ENCODE measurements around the gene ATP1A4.

The ATP1A4 gene

DNA sequence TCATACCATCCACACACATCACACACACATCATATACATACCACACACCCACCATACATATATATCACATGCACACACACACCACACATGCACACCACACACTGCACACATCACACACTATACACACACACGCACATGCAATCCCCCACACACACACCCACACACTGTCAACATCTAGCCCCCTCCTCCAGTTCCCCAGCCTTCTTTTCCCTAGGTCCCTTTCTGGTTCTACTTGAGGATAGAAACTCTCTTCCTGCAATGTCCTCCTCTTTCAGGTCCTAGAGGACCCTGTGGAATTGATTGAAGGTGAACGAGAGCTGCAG lies 43.3 kb downstream of the ATP1A4 start:
- Histone ChIP-seq H3K79me2 (ENCODE audit: insufficient read depth, low read length) (no peaks in the 10 kb centered on the region), H3K9ac (ENCODE audit: low read depth, low read length) (no peak overlapping the region), H3K27ac (ENCODE audit: low read length) (no peak overlapping the region), H3K9me3 (ENCODE audit: insufficient read depth, low read length, severe bottlenecking) (no peaks in the 10 kb centered on the region), H3K36me3 (ENCODE audit: insufficient read depth, low read length) (no peaks in the 10 kb centered on the region), H3K4me3 (ENCODE audit: low read depth in 1 of 2, low read length in 2 of 2) (no peak overlapping the region), H3K4me2 (ENCODE audit: insufficient read depth, low read length) (no peak overlapping the region), H4K20me1 (ENCODE audit: insufficient read depth, low read length) (no peaks in the 10 kb centered on the region), H2AFZ (ENCODE audit: low read depth, low read length) (no peak overlapping the region), H3K27me3 (ENCODE audit: insufficient read depth, low read length, poor library complexity) (peaks cover 3% of the 10 kb centered on the region), H3K4me1 (ENCODE audit: insufficient read depth, low read length) (no peaks in the 10 kb centered on the region)
- DNase-seq = no peak
- ATAC-seq (ENCODE audit: insufficient read depth, low read depth) = no peak
- TF ChIP-seq, protein P1, sequence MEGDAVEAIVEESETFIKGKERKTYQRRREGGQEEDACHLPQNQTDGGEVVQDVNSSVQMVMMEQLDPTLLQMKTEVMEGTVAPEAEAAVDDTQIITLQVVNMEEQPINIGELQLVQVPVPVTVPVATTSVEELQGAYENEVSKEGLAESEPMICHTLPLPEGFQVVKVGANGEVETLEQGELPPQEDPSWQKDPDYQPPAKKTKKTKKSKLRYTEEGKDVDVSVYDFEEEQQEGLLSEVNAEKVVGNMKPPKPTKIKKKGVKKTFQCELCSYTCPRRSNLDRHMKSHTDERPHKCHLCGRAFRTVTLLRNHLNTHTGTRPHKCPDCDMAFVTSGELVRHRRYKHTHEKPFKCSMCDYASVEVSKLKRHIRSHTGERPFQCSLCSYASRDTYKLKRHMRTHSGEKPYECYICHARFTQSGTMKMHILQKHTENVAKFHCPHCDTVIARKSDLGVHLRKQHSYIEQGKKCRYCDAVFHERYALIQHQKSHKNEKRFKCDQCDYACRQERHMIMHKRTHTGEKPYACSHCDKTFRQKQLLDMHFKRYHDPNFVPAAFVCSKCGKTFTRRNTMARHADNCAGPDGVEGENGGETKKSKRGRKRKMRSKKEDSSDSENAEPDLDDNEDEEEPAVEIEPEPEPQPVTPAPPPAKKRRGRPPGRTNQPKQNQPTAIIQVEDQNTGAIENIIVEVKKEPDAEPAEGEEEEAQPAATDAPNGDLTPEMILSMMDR (IDR thresholded peaks at IDR 0.05; ENCODE audit: borderline replicate concordance, extremely low read depth, low read length, poor library complexity, severe bottlenecking) = no peak
- no peak for TF ChIP-seq EZH2 (IDR thresholded peaks at IDR 0.05; ENCODE audit: borderline replicate concordance, low read depth, low read length, severe bottlenecking)

DNA sequence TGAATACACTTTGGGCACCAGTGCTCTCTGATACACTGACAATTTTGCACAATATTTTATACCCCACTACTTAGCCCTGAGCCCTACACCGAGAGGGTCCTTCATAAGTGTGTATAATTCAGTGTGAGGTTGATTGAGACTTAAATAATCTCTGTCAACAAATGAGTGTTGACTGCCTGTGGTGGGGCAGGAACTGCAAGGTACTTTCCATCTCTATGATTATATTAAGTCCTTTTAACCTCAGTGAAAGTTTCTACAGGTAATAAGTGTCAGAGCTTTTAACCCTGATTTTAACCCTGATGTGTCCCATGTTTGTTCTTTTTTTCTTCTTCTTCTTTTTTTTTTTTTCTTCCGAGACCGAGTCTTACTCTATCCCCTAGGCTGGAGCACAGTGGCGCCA lies 44.7 kb downstream of the ATP1A4 start:
- H3K9ac ChIP-seq (ENCODE audit: low read depth, low read length) = no peak overlapping the region
- no peak overlapping the region for H3K27ac ChIP-seq (ENCODE audit: low read length)
- H3K4me3 ChIP-seq (ENCODE audit: low read depth in 1 of 2, low read length in 2 of 2) = no peak overlapping the region
- H3K79me2 ChIP-seq (ENCODE audit: insufficient read depth, low read length) = no peaks in the 10 kb centered on the region
- no peak for DNase-seq
- H4K20me1 ChIP-seq (ENCODE audit: insufficient read depth, low read length) = no peaks in the 10 kb centered on the region
- TF ChIP-seq EZH2 (IDR thresholded peaks at IDR 0.05; ENCODE audit: borderline replicate concordance, low read depth, low read length, severe bottlenecking) = no peak
- TF ChIP-seq, protein P1 (IDR thresholded peaks at IDR 0.05; ENCODE audit: borderline replicate concordance, extremely low read depth, low read length, poor library complexity, severe bottlenecking) = no peak
- no peaks in the 10 kb centered on the region for H3K4me1 ChIP-seq (ENCODE audit: insufficient read depth, low read length)
- no peaks in the 10 kb centered on the region for H3K36me3 ChIP-seq (ENCODE audit: insufficient read depth, low read length)
- ATAC-seq (ENCODE audit: insufficient read depth, low read depth) = no peak
- no peak overlapping the region for H3K4me2 ChIP-seq (ENCODE audit: insufficient read depth, low read length)
- no peaks in the 10 kb centered on the region for H3K9me3 ChIP-seq (ENCODE audit: insufficient read depth, low read length, severe bottlenecking)
- peaks cover 3% of the 10 kb centered on the region for H3K27me3 ChIP-seq (ENCODE audit: insufficient read depth, low read length, poor library complexity)
- no peak overlapping the region for H2AFZ ChIP-seq (ENCODE audit: low read depth, low read length)

DNA sequence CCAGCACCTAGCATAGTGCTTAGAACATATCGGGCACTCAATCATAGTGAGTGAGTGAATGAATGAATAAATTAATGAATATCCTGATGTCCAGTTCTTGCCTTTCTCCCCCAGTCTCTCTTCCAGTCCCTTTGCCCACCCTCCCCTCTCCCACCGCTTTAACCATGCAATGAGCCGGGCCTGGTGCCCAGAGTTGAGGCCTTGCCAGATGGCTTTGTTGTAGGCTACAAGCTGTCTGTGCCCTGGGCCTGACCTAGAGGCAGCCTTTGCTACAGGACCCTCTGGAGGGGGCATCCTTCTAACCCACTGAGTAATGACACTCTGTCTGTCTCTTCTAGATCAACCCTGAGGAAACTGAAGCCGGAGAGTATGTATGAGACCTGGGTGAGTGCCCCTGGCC lies 45.8 kb downstream of the ATP1A4 start:
- TF ChIP-seq, protein P1 (IDR thresholded peaks at IDR 0.05; ENCODE audit: borderline replicate concordance, extremely low read depth, low read length, poor library complexity, severe bottlenecking) = no peak
- TF ChIP-seq EZH2 (IDR thresholded peaks at IDR 0.05; ENCODE audit: borderline replicate concordance, low read depth, low read length, severe bottlenecking) = no peak
- Histone ChIP-seq H3K4me2 (ENCODE audit: insufficient read depth, low read length) (no peak overlapping the region), H3K36me3 (ENCODE audit: insufficient read depth, low read length) (no peaks in the 10 kb centered on the region), H3K27me3 (ENCODE audit: insufficient read depth, low read length, poor library complexity) (peaks cover 3% of the 10 kb centered on the region), H3K27ac (ENCODE audit: low read length) (no peak overlapping the region), H3K4me3 (ENCODE audit: low read depth in 1 of 2, low read length in 2 of 2) (no peak overlapping the region), H3K9ac (ENCODE audit: low read depth, low read length) (no peak overlapping the region), H3K79me2 (ENCODE audit: insufficient read depth, low read length) (no peaks in the 10 kb centered on the region), H3K9me3 (ENCODE audit: insufficient read depth, low read length, severe bottlenecking) (no peaks in the 10 kb centered on the region), H2AFZ (ENCODE audit: low read depth, low read length) (no peak overlapping the region), H4K20me1 (ENCODE audit: insufficient read depth, low read length) (no peaks in the 10 kb centered on the region), H3K4me1 (ENCODE audit: insufficient read depth, low read length) (no peaks in the 10 kb centered on the region)
- ATAC-seq (ENCODE audit: insufficient read depth, low read depth) = no peak
- DNase-seq = no peak

DNA sequence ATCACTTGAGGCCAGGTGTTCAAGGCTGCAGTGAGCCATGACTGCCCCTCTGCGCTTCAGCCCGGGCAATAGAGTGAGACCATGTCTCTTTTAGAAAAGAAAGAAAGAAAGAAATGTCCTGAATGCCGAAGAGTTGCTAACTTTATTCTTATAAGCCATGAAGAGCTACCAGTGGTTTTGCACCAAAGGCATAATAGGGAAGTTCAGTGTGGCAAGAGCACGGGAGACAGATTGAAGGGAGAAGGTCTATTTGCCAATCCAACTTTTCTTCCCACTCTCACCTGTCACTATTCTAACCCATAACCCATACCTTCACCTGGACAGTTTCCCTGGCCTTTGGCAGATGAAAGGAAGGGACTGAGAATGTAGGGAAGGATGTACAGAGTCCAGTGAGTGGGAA lies 49.4 kb downstream of the ATP1A4 start:
- H3K9ac ChIP-seq (ENCODE audit: low read depth, low read length) = no peak overlapping the region
- no peak overlapping the region for H3K4me2 ChIP-seq (ENCODE audit: insufficient read depth, low read length)
- H3K9me3 ChIP-seq (ENCODE audit: insufficient read depth, low read length, severe bottlenecking) = no peaks in the 10 kb centered on the region
- H4K20me1 ChIP-seq (ENCODE audit: insufficient read depth, low read length) = no peaks in the 10 kb centered on the region
- TF ChIP-seq, protein P1 (IDR thresholded peaks at IDR 0.05; ENCODE audit: borderline replicate concordance, extremely low read depth, low read length, poor library complexity, severe bottlenecking) = no peak
- TF ChIP-seq EZH2 (IDR thresholded peaks at IDR 0.05; ENCODE audit: borderline replicate concordance, low read depth, low read length, severe bottlenecking) = no peak
- peaks cover 10% of the 10 kb centered on the region for H3K4me1 ChIP-seq (ENCODE audit: insufficient read depth, low read length)
- peaks cover 2% of the 10 kb centered on the region for H3K27me3 ChIP-seq (ENCODE audit: insufficient read depth, low read length, poor library complexity)
- H3K4me3 ChIP-seq (ENCODE audit: low read depth in 1 of 2, low read length in 2 of 2) = no peak overlapping the region
- no peaks in the 10 kb centered on the region for H3K36me3 ChIP-seq (ENCODE audit: insufficient read depth, low read length)
- ATAC-seq (ENCODE audit: insufficient read depth, low read depth) = no peak
- no peak overlapping the region for H3K27ac ChIP-seq (ENCODE audit: low read length)
- no peak for DNase-seq
- H2AFZ ChIP-seq (ENCODE audit: low read depth, low read length) = no peak overlapping the region
- H3K79me2 ChIP-seq (ENCODE audit: insufficient read depth, low read length) = peaks cover 5% of the 10 kb centered on the region

All from DND-41 (cell line).